Liver (tissue), 9 donors: ENCODE results near the gene TFF3. TPM values are rescaled to one million over a fixed set of nuclear protein-coding genes. Genes with fewer than 3 reads are reported as not detected.

Experiments used
- DNase-seq: peaks from one replicate; pipeline ENCODE4 v3.0.0-alpha.2; 2017; ENCODE audit warnings: low spot score
- H3K27ac ChIP-seq, 2 donors: one replicate each; pipeline ENCODE4 v1.7.0; 2013; ENCODE audit warnings: inconsistent platforms in 2 of 2, low read length in 2 of 2, control low read depth in 1 of 2, low read depth in 1 of 2, mild to moderate bottlenecking in 1 of 2
- H3K27me3 ChIP-seq, 4 donors: one replicate each; pipeline versions ENCODE4 v1.6.1 to v1.7.0; 2013; ENCODE audit warnings: low read length in 3 of 4, inconsistent platforms in 1 of 4, mild to moderate bottlenecking in 1 of 4, moderate library complexity in 1 of 4; ENCODE audit not compliant: control insufficient read depth in 4 of 4, insufficient read depth in 4 of 4
- H3K36me3 ChIP-seq, 4 donors: one replicate each; pipeline versions ENCODE4 v1.6.1 to v1.7.0; 2013; ENCODE audit warnings: low read length in 3 of 4, mild to moderate bottlenecking in 3 of 4, low read depth in 1 of 4, moderate library complexity in 1 of 4; ENCODE audit not compliant: control insufficient read depth in 4 of 4, insufficient read depth in 3 of 4
- H3K4me1 ChIP-seq, 4 donors: one replicate each; pipeline versions ENCODE4 v1.6.1 to v1.7.0; 2013; ENCODE audit warnings: low read length in 3 of 4, mild to moderate bottlenecking in 3 of 4, moderate library complexity in 1 of 4; ENCODE audit not compliant: control insufficient read depth in 4 of 4, insufficient read depth in 4 of 4
- H3K4me3 ChIP-seq, 3 donors: one replicate each; pipeline versions ENCODE4 v1.6.1 to v1.7.0; 2013; ENCODE audit warnings: low read length in 3 of 3, control low read depth in 1 of 3, low read depth in 1 of 3, mild to moderate bottlenecking in 1 of 3
- H3K9ac ChIP-seq, 2 donors: one replicate each; pipeline ENCODE4 v1.7.0; 2013; ENCODE audit warnings: low read length in 2 of 2, mild to moderate bottlenecking in 2 of 2, moderate library complexity in 2 of 2, control low read depth in 1 of 2, low read depth in 1 of 2
- H3K9me3 ChIP-seq, 4 donors: one replicate each; pipeline versions ENCODE4 v1.6.1 to v1.7.0; 2013; ENCODE audit warnings: low read length in 3 of 4; ENCODE audit not compliant: control insufficient read depth in 4 of 4
- CTCF ChIP-seq: fragments of 150-350 bp; IDR thresholded peaks from 2 replicates; pipeline ENCODE4 v1.5.1; 2017; ENCODE audit warnings: improper control_type of control experiment, low read depth, low read length; ENCODE audit not compliant: missing input control
- EGR1 ChIP-seq, 2 donors: IDR thresholded peaks; 2 replicates each; pipeline ENCODE4 v1.6.1; 2016 to 2018; ENCODE audit warnings: antibody characterized with exemption in 2 of 2, low read depth in 2 of 2
- FOXA1 ChIP-seq: IDR thresholded peaks from 2 replicates; pipeline ENCODE4 v1.6.1; 2016; ENCODE audit warnings: antibody characterized with exemption
- FOXA2 ChIP-seq: IDR thresholded peaks from 2 replicates; pipeline ENCODE4 v1.6.1; 2016; ENCODE audit warnings: antibody characterized with exemption
- GABPA ChIP-seq, 2 donors: IDR thresholded peaks in 1 of 2; conservative IDR thresholded peaks in 1 of 2; 2 replicates each; pipeline ENCODE4 v1.6.1; 2016; ENCODE audit warnings: antibody characterized with exemption in 2 of 2, mild to moderate bottlenecking in 1 of 2, moderate library complexity in 1 of 2
- HNF4A ChIP-seq, 2 donors: conservative IDR thresholded peaks; 2 replicates each; pipeline ENCODE4 v1.6.1; 2016; ENCODE audit warnings: antibody characterized with exemption in 2 of 2, mild to moderate bottlenecking in 2 of 2
- HNF4G ChIP-seq: IDR thresholded peaks from 2 replicates; pipeline ENCODE4 v1.6.1; 2016; ENCODE audit warnings: antibody characterized with exemption
- JUND ChIP-seq, 2 donors: IDR thresholded peaks; 2 replicates each; pipeline ENCODE4 v1.6.1; 2016; ENCODE audit warnings: antibody characterized with exemption in 2 of 2
- MAX ChIP-seq: IDR thresholded peaks from 2 replicates; pipeline ENCODE4 v1.6.1; 2016; ENCODE audit warnings: antibody characterized with exemption
- NR2F2 ChIP-seq: IDR thresholded peaks from 2 replicates; pipeline ENCODE4 v1.6.1; 2016; ENCODE audit warnings: antibody characterized with exemption
- RAD21 ChIP-seq, 2 donors: IDR thresholded peaks; 2 replicates each; pipeline ENCODE4 v1.6.1; 2016; ENCODE audit warnings: antibody characterized with exemption in 2 of 2, mild to moderate bottlenecking in 2 of 2
- RXRA ChIP-seq, 2 donors: IDR thresholded peaks; 2 replicates each; pipeline ENCODE4 v1.6.1; 2017 to 2018; ENCODE audit warnings: antibody characterized with exemption in 2 of 2, mild to moderate bottlenecking in 1 of 2
- SP1 ChIP-seq: IDR thresholded peaks from 2 replicates; pipeline ENCODE4 v1.6.1; 2018; ENCODE audit warnings: antibody characterized with exemption, mild to moderate bottlenecking
- TAF1 ChIP-seq: conservative IDR thresholded peaks from 2 replicates; pipeline ENCODE4 v1.6.1; 2016; ENCODE audit warnings: antibody characterized with exemption, mild to moderate bottlenecking
- YY1 ChIP-seq: IDR thresholded peaks from 2 replicates; pipeline ENCODE4 v1.6.1; 2016; ENCODE audit warnings: antibody characterized with exemption, mild to moderate bottlenecking
- WGBS: extraction: QIAGEN DNeasy Blood & Tissue Kit; methylation state at CpG from one replicate; pipeline ENCODE4 v1.1.7; 2013; 5-methylcytosine and 5-hydroxymethylcytosine counted together
- polyA plus RNA-seq, 2 donors: library from polyadenylated mRNA; stranded (reverse) in 1 of 2; unstranded in 1 of 2; fragments of 200-250 nt in 1 of 2; fragments of >200 nt in 1 of 2; fragmentation: Nextera tagmentation in 1 of 2; extraction: Ambion mirVana in 1 of 2; gene quantifications; one replicate each; pipeline versions ENCODE4 v1.2.1 to v1.2.3, GENCODE V29; 2013 to 2015
- total RNA-seq, 2 donors: library from RNA; depleted of rRNA; stranded (reverse); fragments of >200 nt; gene quantifications; one replicate each; pipeline ENCODE4 v1.2.3, GENCODE V29; 2014
- TF ChIP-seq, protein P1 (sequence below): IDR thresholded peaks from 2 replicates; pipeline ENCODE4 v1.6.1; 2016; ENCODE audit warnings: antibody characterized with exemption
- TF ChIP-seq, protein P2 (sequence below): IDR thresholded peaks from 2 replicates; pipeline ENCODE4 v1.6.1; 2016; ENCODE audit warnings: antibody characterized with exemption, mild to moderate bottlenecking
- TF ChIP-seq, protein P3 (sequence below): IDR thresholded peaks from 2 replicates; pipeline ENCODE4 v1.6.1; 2016; ENCODE audit warnings: antibody characterized with exemption
- donor health status: healthy.
- donor health status: healthy.
- donor health status: healthy.
- donor health status: healthy.
- donor health status: healthy.

Gene TFF3
- total and polyA plus RNA-seq, 4 donors: 0.09 to 4.1 (median 1.5) TPM

DNA sequence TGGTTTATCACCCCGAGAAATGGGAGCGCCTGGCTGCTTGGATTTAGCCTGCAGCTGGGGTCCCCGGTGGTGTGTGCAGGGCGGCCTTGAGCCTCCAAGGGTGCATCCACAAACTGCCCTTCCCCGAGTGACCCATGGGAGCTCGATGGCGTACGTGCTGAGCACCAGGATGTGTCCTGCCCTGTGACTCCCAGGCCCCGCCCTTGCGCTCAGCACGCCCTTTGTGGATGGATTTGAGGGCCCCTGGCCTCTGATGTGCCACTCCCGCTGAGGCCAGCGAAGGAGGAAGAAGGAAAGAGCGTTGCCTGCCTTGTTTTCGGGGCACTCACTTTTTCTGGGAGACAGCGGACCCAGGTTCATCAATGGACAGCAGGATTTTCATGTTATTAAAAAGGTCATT is 1.7 kb upstream of the TFF3 start:
- peaks cover 0 to 2% (median 0%) of the 10 kb centered on the region in 4 donors for H3K4me1 ChIP-seq
- H3K36me3 ChIP-seq: no peaks in the 10 kb centered on the region
- no peak for DNase-seq
- TF ChIP-seq EGR1 (IDR thresholded peaks at IDR 0.05; ENCODE audit: low read depth in 2 of 2): no peak
- TF ChIP-seq SP1: no peak
- no peak for TF ChIP-seq GABPA (IDR thresholded peaks at IDR 0.05 in 1 of 2, conservative IDR thresholded peaks at IDR 0.05 in 1 of 2)
- no peak for TF ChIP-seq MAX
- TF ChIP-seq, protein P1, sequence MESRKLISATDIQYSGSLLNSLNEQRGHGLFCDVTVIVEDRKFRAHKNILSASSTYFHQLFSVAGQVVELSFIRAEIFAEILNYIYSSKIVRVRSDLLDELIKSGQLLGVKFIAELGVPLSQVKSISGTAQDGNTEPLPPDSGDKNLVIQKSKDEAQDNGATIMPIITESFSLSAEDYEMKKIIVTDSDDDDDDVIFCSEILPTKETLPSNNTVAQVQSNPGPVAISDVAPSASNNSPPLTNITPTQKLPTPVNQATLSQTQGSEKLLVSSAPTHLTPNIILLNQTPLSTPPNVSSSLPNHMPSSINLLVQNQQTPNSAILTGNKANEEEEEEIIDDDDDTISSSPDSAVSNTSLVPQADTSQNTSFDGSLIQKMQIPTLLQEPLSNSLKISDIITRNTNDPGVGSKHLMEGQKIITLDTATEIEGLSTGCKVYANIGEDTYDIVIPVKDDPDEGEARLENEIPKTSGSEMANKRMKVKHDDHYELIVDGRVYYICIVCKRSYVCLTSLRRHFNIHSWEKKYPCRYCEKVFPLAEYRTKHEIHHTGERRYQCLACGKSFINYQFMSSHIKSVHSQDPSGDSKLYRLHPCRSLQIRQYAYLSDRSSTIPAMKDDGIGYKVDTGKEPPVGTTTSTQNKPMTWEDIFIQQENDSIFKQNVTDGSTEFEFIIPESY: no peak
- TF ChIP-seq RAD21 (IDR thresholded peaks at IDR 0.05): no peak
- TF ChIP-seq HNF4G: no peak
- TF ChIP-seq TAF1: no peak
- TF ChIP-seq FOXA1: no peak
- no peak for TF ChIP-seq HNF4A (conservative IDR thresholded peaks at IDR 0.05)
- TF ChIP-seq, protein P2, sequence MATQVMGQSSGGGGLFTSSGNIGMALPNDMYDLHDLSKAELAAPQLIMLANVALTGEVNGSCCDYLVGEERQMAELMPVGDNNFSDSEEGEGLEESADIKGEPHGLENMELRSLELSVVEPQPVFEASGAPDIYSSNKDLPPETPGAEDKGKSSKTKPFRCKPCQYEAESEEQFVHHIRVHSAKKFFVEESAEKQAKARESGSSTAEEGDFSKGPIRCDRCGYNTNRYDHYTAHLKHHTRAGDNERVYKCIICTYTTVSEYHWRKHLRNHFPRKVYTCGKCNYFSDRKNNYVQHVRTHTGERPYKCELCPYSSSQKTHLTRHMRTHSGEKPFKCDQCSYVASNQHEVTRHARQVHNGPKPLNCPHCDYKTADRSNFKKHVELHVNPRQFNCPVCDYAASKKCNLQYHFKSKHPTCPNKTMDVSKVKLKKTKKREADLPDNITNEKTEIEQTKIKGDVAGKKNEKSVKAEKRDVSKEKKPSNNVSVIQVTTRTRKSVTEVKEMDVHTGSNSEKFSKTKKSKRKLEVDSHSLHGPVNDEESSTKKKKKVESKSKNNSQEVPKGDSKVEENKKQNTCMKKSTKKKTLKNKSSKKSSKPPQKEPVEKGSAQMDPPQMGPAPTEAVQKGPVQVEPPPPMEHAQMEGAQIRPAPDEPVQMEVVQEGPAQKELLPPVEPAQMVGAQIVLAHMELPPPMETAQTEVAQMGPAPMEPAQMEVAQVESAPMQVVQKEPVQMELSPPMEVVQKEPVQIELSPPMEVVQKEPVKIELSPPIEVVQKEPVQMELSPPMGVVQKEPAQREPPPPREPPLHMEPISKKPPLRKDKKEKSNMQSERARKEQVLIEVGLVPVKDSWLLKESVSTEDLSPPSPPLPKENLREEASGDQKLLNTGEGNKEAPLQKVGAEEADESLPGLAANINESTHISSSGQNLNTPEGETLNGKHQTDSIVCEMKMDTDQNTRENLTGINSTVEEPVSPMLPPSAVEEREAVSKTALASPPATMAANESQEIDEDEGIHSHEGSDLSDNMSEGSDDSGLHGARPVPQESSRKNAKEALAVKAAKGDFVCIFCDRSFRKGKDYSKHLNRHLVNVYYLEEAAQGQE: no peak
- TF ChIP-seq, protein P3, sequence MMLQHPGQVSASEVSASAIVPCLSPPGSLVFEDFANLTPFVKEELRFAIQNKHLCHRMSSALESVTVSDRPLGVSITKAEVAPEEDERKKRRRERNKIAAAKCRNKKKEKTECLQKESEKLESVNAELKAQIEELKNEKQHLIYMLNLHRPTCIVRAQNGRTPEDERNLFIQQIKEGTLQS: no peak
- TF ChIP-seq JUND (IDR thresholded peaks at IDR 0.05): no peak
- no peak for TF ChIP-seq NR2F2
- TF ChIP-seq YY1: no peak
- no peak for TF ChIP-seq CTCF
- TF ChIP-seq RXRA (IDR thresholded peaks at IDR 0.05): no peak
- TF ChIP-seq FOXA2: no peak
- no peak overlapping the region for H3K27ac ChIP-seq
- H3K9ac ChIP-seq: no peak overlapping the region
- H3K27me3 ChIP-seq: peaks cover 0 to 4% (median under 1%) of the 10 kb centered on the region in 4 donors
- no peaks in the 10 kb centered on the region for H3K9me3 ChIP-seq
- H3K4me3 ChIP-seq: no peak overlapping the region
- WGBS: 84% methylated on average over 16 of the region's 16 CpGs
